Neural progenitor cell (in vitro differentiated cells): ENCODE data around the gene LINGO3.

Experiments used
- CTCF ChIP-seq: fragments of 200-600 bp; sonication (generic); IDR thresholded peaks from 2 replicates; pipeline ENCODE4 v1.5.1; 2017; ENCODE audit warnings: antibody characterized with exemption, mild to moderate bottlenecking
- EZH2phosphoT487 ChIP-seq: fragments of 200-600 bp; sonication (generic); IDR thresholded peaks from 2 replicates; pipeline ENCODE4 v1.6.1; 2017; ENCODE audit warnings: antibody characterized with exemption

DNA sequence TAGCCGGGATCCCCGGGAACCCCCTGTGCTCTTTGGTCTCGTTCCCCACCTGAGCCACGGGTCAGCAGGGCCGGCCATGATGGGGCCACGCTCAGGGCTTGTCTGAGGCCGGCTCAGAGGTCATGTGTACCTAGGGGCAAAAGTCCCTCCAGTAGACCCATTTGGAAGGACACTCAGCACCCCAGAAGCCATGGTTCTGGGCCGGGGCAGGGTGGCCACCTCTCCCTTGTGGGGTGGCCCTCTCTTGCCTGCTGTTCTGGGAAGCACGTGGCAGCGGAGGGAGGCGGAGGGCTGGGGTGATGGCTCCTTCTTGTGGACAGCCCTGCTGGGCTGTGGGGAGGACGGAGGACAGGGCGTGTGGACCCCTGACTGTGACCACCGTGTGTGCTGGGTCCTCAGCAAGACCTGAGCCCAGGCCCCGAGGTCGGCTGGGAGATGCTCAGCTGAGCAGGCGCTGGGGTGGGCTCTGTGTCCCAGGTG is 19.6 kb downstream of the LINGO3 start:
- TF ChIP-seq EZH2phosphoT487, result no peak
- TF ChIP-seq CTCF, result no peak
